D721Med (cell line): ENCODE measurements around the gene RPL38.

Source experiments
- DNase-seq: peaks from one replicate; pipeline ENCODE4 v3.0.0; 2011; ENCODE audit warnings: low spot score; ENCODE audit not compliant: insufficient read length
- FAIRE-seq: peaks from 2 replicates; lab custom pipeline; 2011; peaks lifted over from hg19 to GRCh38; lab: Jason Lieb, UNC
- TF ChIP-seq, protein P1 (sequence below): IDR thresholded peaks from 2 replicates; pipeline ENCODE4 v1.5.1; 2012; ENCODE audit warnings: mild to moderate bottlenecking, control low read depth; ENCODE audit not compliant: insufficient read depth; ENCODE audit errors: missing control alignments

The RPL38 gene

GRCh38 chr17:74203439-74204240, at the start of gene RPL38:
RPL38 (plus strand) TSS chr17:74203678; CDS start chr17:74203956, 278 bp downstream.
- TF ChIP-seq, protein P1, sequence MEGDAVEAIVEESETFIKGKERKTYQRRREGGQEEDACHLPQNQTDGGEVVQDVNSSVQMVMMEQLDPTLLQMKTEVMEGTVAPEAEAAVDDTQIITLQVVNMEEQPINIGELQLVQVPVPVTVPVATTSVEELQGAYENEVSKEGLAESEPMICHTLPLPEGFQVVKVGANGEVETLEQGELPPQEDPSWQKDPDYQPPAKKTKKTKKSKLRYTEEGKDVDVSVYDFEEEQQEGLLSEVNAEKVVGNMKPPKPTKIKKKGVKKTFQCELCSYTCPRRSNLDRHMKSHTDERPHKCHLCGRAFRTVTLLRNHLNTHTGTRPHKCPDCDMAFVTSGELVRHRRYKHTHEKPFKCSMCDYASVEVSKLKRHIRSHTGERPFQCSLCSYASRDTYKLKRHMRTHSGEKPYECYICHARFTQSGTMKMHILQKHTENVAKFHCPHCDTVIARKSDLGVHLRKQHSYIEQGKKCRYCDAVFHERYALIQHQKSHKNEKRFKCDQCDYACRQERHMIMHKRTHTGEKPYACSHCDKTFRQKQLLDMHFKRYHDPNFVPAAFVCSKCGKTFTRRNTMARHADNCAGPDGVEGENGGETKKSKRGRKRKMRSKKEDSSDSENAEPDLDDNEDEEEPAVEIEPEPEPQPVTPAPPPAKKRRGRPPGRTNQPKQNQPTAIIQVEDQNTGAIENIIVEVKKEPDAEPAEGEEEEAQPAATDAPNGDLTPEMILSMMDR = peak; percentile 100
- DNase-seq (peak; percentile 93), FAIRE-seq (peak; percentile 32)

GRCh38 chr17:74153821-74154430, 49.6 kb upstream of the RPL38 start:
- TF ChIP-seq, protein P1 = no peak
- FAIRE-seq = no peak
- no peak for DNase-seq

DNA sequence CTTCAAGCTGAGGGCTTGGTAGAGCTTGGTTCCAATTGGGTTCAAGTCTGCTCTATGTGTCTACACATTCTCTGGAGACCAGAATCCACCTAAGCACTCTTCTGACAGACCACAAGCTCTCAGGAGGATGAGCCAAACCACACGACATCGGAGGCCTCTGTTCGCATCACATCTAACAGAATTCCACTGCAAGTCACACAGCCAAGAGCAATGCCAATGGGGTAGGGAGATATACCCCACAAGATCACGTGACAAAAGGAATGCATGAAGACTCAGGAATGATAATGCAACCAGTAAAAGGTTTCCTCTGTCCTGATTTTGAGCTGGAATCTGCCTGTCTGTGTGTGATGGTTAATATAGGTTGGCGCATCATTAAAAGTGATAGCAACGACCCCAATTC, 46.6 kb upstream of the RPL38 start:
- TF ChIP-seq, protein P1 = no peak
- no peak for FAIRE-seq
- no peak for DNase-seq

DNA sequence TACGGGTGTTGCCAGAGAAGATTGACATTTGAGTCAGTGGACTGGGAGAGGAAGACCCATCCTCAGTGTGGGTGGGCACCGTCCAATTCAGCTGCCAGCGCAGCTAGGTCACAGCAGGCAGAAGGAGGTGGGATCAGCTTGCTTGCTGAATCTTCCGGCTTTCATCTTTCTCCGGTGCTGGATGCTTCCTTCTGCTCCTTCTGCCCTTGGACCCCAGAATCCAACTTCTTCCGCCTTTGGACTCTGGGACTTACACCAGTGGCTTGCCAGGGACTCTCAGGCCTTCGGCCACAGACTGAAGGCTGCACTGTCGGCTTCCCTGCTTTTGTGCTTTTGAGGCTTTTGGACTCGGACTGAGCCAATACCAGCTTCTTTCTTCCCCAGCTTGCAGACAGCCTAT, 46.1 kb upstream of the RPL38 start:
- TF ChIP-seq, protein P1 = no peak
- DNase-seq (no peak), FAIRE-seq (no peak)

GRCh38 chr17:74158761-74159160, 44.7 kb upstream of the RPL38 start:
- TF ChIP-seq, protein P1 = no peak
- no peak for FAIRE-seq
- DNase-seq = no peak

- TF ChIP-seq, protein P1 = no peak
- FAIRE-seq (no peak), DNase-seq (no peak)
Observed at GRCh38 chr17:74159226-74159840, 44.1 kb upstream of the RPL38 start.
